Measurements from ENCODE around the gene SLC9A3.

The SLC9A3 gene

DNA sequence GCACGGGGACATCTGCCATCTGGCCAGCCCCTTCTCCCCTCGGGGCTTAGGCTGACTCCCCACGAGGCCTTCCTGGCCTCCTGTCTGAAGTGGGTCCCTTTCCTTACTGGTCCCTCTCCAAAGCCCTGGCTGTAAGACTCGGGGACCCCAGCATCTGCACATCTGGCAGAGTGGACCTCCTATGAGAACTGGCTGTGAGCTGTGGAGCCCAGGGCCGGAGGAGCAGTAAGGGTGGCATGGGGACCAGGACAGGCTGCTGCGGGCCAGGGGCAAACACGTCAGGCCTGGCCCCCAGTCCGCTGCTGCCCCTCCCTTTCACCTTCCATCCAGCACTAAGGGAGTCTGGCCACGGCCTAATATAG, 47.5 kb downstream of the SLC9A3 start:
- TF ChIP-seq KLF7 (tag by site-specific recombination; IDR thresholded peaks at IDR 0.05; ENCODE audit: borderline replicate concordance) (no peak), ZNF146 (tag by site-specific recombination; IDR thresholded peaks at IDR 0.05) (no peak), ZNF311 (tag by site-specific recombination; IDR thresholded peaks at IDR 0.05; ENCODE audit: borderline replicate concordance) (no peak), FEZF1 (tag by site-specific recombination; IDR thresholded peaks at IDR 0.05) (no peak), ZNF530 (tag by site-specific recombination; IDR thresholded peaks at IDR 0.05; ENCODE audit: low read depth) (no peak), ZNF514 (tag by site-specific recombination; IDR thresholded peaks at IDR 0.05) (no peak), ZNF274 (IDR thresholded peaks at IDR 0.05; ENCODE audit: low read length) (no peak), ZNF274 (tag by site-specific recombination; IDR thresholded peaks at IDR 0.05; ENCODE audit: borderline replicate concordance) (no peak), ZNF768 (tag by site-specific recombination; IDR thresholded peaks at IDR 0.05) (no peak), ZNF791 (tag by site-specific recombination; IDR thresholded peaks at IDR 0.05) (no peak), ZNF266 (tag by site-specific recombination; IDR thresholded peaks at IDR 0.05; ENCODE audit: low read depth) (no peak), ZNF184 (tag by site-specific recombination; IDR thresholded peaks at IDR 0.05) (no peak)
- TF ChIP-seq, protein P1, sequence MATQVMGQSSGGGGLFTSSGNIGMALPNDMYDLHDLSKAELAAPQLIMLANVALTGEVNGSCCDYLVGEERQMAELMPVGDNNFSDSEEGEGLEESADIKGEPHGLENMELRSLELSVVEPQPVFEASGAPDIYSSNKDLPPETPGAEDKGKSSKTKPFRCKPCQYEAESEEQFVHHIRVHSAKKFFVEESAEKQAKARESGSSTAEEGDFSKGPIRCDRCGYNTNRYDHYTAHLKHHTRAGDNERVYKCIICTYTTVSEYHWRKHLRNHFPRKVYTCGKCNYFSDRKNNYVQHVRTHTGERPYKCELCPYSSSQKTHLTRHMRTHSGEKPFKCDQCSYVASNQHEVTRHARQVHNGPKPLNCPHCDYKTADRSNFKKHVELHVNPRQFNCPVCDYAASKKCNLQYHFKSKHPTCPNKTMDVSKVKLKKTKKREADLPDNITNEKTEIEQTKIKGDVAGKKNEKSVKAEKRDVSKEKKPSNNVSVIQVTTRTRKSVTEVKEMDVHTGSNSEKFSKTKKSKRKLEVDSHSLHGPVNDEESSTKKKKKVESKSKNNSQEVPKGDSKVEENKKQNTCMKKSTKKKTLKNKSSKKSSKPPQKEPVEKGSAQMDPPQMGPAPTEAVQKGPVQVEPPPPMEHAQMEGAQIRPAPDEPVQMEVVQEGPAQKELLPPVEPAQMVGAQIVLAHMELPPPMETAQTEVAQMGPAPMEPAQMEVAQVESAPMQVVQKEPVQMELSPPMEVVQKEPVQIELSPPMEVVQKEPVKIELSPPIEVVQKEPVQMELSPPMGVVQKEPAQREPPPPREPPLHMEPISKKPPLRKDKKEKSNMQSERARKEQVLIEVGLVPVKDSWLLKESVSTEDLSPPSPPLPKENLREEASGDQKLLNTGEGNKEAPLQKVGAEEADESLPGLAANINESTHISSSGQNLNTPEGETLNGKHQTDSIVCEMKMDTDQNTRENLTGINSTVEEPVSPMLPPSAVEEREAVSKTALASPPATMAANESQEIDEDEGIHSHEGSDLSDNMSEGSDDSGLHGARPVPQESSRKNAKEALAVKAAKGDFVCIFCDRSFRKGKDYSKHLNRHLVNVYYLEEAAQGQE (tag by site-specific recombination; IDR thresholded peaks at IDR 0.05): no peak
- TF ChIP-seq, protein P2, sequence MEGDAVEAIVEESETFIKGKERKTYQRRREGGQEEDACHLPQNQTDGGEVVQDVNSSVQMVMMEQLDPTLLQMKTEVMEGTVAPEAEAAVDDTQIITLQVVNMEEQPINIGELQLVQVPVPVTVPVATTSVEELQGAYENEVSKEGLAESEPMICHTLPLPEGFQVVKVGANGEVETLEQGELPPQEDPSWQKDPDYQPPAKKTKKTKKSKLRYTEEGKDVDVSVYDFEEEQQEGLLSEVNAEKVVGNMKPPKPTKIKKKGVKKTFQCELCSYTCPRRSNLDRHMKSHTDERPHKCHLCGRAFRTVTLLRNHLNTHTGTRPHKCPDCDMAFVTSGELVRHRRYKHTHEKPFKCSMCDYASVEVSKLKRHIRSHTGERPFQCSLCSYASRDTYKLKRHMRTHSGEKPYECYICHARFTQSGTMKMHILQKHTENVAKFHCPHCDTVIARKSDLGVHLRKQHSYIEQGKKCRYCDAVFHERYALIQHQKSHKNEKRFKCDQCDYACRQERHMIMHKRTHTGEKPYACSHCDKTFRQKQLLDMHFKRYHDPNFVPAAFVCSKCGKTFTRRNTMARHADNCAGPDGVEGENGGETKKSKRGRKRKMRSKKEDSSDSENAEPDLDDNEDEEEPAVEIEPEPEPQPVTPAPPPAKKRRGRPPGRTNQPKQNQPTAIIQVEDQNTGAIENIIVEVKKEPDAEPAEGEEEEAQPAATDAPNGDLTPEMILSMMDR (tag by site-specific recombination; IDR thresholded peaks at IDR 0.05): no peak
- TF ChIP-seq, protein P3, sequence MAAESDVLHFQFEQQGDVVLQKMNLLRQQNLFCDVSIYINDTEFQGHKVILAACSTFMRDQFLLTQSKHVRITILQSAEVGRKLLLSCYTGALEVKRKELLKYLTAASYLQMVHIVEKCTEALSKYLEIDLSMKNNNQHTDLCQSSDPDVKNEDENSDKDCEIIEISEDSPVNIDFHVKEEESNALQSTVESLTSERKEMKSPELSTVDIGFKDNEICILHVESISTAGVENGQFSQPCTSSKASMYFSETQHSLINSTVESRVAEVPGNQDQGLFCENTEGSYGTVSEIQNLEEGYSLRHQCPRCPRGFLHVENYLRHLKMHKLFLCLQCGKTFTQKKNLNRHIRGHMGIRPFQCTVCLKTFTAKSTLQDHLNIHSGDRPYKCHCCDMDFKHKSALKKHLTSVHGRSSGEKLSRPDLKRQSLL (tag by site-specific recombination; IDR thresholded peaks at IDR 0.05): no peak
- TF ChIP-seq, protein P4, sequence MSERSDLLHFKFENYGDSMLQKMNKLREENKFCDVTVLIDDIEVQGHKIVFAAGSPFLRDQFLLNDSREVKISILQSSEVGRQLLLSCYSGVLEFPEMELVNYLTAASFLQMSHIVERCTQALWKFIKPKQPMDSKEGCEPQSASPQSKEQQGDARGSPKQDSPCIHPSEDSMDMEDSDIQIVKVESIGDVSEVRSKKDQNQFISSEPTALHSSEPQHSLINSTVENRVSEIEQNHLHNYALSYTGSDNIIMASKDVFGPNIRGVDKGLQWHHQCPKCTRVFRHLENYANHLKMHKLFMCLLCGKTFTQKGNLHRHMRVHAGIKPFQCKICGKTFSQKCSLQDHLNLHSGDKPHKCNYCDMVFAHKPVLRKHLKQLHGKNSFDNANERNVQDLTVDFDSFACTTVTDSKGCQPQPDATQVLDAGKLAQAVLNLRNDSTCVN (tag by site-specific recombination; optimal IDR thresholded peaks at IDR 0.05): no peak
- TF ChIP-seq, protein P5, sequence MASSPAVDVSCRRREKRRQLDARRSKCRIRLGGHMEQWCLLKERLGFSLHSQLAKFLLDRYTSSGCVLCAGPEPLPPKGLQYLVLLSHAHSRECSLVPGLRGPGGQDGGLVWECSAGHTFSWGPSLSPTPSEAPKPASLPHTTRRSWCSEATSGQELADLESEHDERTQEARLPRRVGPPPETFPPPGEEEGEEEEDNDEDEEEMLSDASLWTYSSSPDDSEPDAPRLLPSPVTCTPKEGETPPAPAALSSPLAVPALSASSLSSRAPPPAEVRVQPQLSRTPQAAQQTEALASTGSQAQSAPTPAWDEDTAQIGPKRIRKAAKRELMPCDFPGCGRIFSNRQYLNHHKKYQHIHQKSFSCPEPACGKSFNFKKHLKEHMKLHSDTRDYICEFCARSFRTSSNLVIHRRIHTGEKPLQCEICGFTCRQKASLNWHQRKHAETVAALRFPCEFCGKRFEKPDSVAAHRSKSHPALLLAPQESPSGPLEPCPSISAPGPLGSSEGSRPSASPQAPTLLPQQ (tag by site-specific recombination; IDR thresholded peaks at IDR 0.05): no peak
- TF ChIP-seq, protein P6, sequence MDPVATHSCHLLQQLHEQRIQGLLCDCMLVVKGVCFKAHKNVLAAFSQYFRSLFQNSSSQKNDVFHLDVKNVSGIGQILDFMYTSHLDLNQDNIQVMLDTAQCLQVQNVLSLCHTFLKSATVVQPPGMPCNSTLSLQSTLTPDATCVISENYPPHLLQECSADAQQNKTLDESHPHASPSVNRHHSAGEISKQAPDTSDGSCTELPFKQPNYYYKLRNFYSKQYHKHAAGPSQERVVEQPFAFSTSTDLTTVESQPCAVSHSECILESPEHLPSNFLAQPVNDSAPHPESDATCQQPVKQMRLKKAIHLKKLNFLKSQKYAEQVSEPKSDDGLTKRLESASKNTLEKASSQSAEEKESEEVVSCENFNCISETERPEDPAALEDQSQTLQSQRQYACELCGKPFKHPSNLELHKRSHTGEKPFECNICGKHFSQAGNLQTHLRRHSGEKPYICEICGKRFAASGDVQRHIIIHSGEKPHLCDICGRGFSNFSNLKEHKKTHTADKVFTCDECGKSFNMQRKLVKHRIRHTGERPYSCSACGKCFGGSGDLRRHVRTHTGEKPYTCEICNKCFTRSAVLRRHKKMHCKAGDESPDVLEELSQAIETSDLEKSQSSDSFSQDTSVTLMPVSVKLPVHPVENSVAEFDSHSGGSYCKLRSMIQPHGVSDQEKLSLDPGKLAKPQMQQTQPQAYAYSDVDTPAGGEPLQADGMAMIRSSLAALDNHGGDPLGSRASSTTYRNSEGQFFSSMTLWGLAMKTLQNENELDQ (tag by site-specific recombination; IDR thresholded peaks at IDR 0.05; ENCODE audit: low read depth): no peak
- TF ChIP-seq, protein P7, sequence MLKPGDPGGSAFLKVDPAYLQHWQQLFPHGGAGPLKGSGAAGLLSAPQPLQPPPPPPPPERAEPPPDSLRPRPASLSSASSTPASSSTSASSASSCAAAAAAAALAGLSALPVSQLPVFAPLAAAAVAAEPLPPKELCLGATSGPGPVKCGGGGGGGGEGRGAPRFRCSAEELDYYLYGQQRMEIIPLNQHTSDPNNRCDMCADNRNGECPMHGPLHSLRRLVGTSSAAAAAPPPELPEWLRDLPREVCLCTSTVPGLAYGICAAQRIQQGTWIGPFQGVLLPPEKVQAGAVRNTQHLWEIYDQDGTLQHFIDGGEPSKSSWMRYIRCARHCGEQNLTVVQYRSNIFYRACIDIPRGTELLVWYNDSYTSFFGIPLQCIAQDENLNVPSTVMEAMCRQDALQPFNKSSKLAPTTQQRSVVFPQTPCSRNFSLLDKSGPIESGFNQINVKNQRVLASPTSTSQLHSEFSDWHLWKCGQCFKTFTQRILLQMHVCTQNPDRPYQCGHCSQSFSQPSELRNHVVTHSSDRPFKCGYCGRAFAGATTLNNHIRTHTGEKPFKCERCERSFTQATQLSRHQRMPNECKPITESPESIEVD (tag by site-specific recombination; IDR thresholded peaks at IDR 0.05): no peak
- CTCF ChIA-PET: interaction anchor here (0.6 kb wide), 1 partner anchor 112 kb away, joined by 3 read pairs; no protein-coding TSS in a partner anchor
- H3K4me3 ChIP-seq (ENCODE audit: low read depth, low read length): no peak overlapping the region
- no peak overlapping the region for H3K27ac ChIP-seq (ENCODE audit: extremely low read depth, low read depth, low read length)
- POLR2A ChIA-PET: interaction anchor here (1.2 kb wide), 1 partner anchor 14 kb away, joined by 4 read pairs; no protein-coding TSS in a partner anchor
- peaks cover 1% of the 10 kb centered on the region; the same call in 1 of the 2 replicates for H3K4me1 ChIP-seq (ENCODE audit: control insufficient read depth, insufficient read depth, low read length)
- no peaks in the 10 kb centered on the region for H3K9me3 ChIP-seq (ENCODE audit: control insufficient read depth, insufficient read depth, low read depth, low read length)
- H3K36me3 ChIP-seq (ENCODE audit: control insufficient read depth in 2 of 2, insufficient read depth in 1 of 2, low read length in 2 of 2): no peaks in the 10 kb centered on the region; a peak in 1 of 3 replicates
